Nephron progenitor cell (in vitro differentiated cells): ENCODE data around the gene SLC39A10.
"Not testable (repeated sequence)": the region's sequence is repeated elsewhere in the genome, so short reads cannot be mapped to it uniquely, and the experiment has no call there.

Experiments used
- DNase-seq: peaks from one replicate; pipeline ENCODE4 v3.0.0; 2021
- H3K27ac Mint-ChIP-seq: 2 replicates; pipeline ENCODE4 v1.8.0; 2021; ENCODE audit warnings: mild to moderate bottlenecking, moderate library complexity, mixed read lengths
- H3K27me3 Mint-ChIP-seq: 2 replicates; pipeline ENCODE4 v1.8.0; 2021; ENCODE audit warnings: mild to moderate bottlenecking, low read depth, mixed read lengths; ENCODE audit not compliant: poor library complexity
- H3K36me3 Mint-ChIP-seq: 2 replicates; pipeline ENCODE4 v1.8.0; 2021; ENCODE audit warnings: low read depth, mixed read lengths
- H3K4me1 Mint-ChIP-seq: 2 replicates; pipeline ENCODE4 v1.8.0; 2021; ENCODE audit warnings: mixed read lengths
- H3K4me3 Mint-ChIP-seq: 2 replicates; pipeline ENCODE4 v1.8.0; 2021; ENCODE audit warnings: mild to moderate bottlenecking, moderate library complexity, mixed read lengths
- H3K9me3 Mint-ChIP-seq: 2 replicates; pipeline ENCODE4 v1.8.0; 2021; ENCODE audit warnings: mild to moderate bottlenecking, moderate library complexity, mixed read lengths
- CTCF ChIP-seq: fragments of 200-600 bp; sonication (generic); IDR thresholded peaks from 2 replicates; pipeline ENCODE4 v1.5.0; 2021; ENCODE audit warnings: antibody characterized with exemption

SLC39A10 gene

GRCh38 chr2:195647302-195647701, 9.7 kb upstream of the SLC39A10 start:
- Mint-ChIP-seq H3K9me3 (no peaks in the 10 kb centered on the region), H3K4me3 (no peak overlapping the region), H3K27ac (no peak overlapping the region), H3K36me3 (no peaks in the 10 kb centered on the region), H3K27me3 (peaks cover 6% of the 10 kb centered on the region), H3K4me1 (no peaks in the 10 kb centered on the region)
- DNase-seq: no peak
- TF ChIP-seq CTCF: no peak

- DNase-seq: not testable (repeated sequence)
These were observed 8.7 kb upstream of the SLC39A10 start for GRCh38 chr2:195648370-195648769.

GRCh38 chr2:195648787-195649186, 8.2 kb upstream of the SLC39A10 start:
- DNase-seq: no peak
- no peaks in the 10 kb centered on the region for H3K9me3 Mint-ChIP-seq
- TF ChIP-seq CTCF: no peak
- H3K4me1 Mint-ChIP-seq: no peaks in the 10 kb centered on the region
- H3K27ac Mint-ChIP-seq: no peak overlapping the region
- H3K36me3 Mint-ChIP-seq: no peaks in the 10 kb centered on the region
- no peak overlapping the region for H3K4me3 Mint-ChIP-seq
- peaks cover 6% of the 10 kb centered on the region for H3K27me3 Mint-ChIP-seq

More at GRCh38 chr2:195648370-195648769, 8.7 kb upstream of the SLC39A10 start:
- not testable (repeated sequence) for H3K4me3 Mint-ChIP-seq, H3K9me3 Mint-ChIP-seq, H3K4me1 Mint-ChIP-seq, H3K36me3 Mint-ChIP-seq, H3K27ac Mint-ChIP-seq, H3K27me3 Mint-ChIP-seq

GRCh38 chr2:195649629-195650190, 7.3 kb upstream of the SLC39A10 start:
- no peak overlapping the region for H3K27ac Mint-ChIP-seq
- peaks cover 6% of the 10 kb centered on the region for H3K27me3 Mint-ChIP-seq
- no peak overlapping the region for H3K4me3 Mint-ChIP-seq
- no peak for TF ChIP-seq CTCF
- no peaks in the 10 kb centered on the region for H3K36me3 Mint-ChIP-seq
- DNase-seq: no peak
- H3K9me3 Mint-ChIP-seq: no peaks in the 10 kb centered on the region
- H3K4me1 Mint-ChIP-seq: no peaks in the 10 kb centered on the region

GRCh38 chr2:195651046-195651445, 6.0 kb upstream of the SLC39A10 start:
- Mint-ChIP-seq H3K27ac (no peak overlapping the region), H3K4me1 (peaks cover 2% of the 10 kb centered on the region), H3K36me3 (no peaks in the 10 kb centered on the region), H3K9me3 (peaks cover 1% of the 10 kb centered on the region), H3K27me3 (peaks cover 8% of the 10 kb centered on the region), H3K4me3 (no peak overlapping the region)
- TF ChIP-seq CTCF: no peak
- DNase-seq: no peak

- H3K9me3 Mint-ChIP-seq: peaks cover 3% of the 10 kb centered on the region
These were observed 4.1 kb upstream of the SLC39A10 start for GRCh38 chr2:195652911-195653310.

More at GRCh38 chr2:195652911-195653310, 4.1 kb upstream of the SLC39A10 start:
- H3K4me1 Mint-ChIP-seq: peaks cover 6% of the 10 kb centered on the region
- H3K27me3 Mint-ChIP-seq: peaks cover 8% of the 10 kb centered on the region
- no peak overlapping the region for H3K4me3 Mint-ChIP-seq
- no peaks in the 10 kb centered on the region for H3K36me3 Mint-ChIP-seq
- no peak for DNase-seq
- H3K27ac Mint-ChIP-seq: no peak overlapping the region
- no peak for TF ChIP-seq CTCF
